GM19452 (cell line): ENCODE data around the gene HMCN1.

Source experiments
- ATAC-seq: cut with Tn5 transposase; IDR thresholded peaks from one replicate; pipeline ENCODE4 v1.9.1; 2021; ENCODE audit not compliant: unreplicated experiment

Gene HMCN1

GRCh38 chr1:185733818-185734735, at the start of gene HMCN1:
Gene HMCN1, plus strand, starts transcription at chr1:185734391. Its CDS starts 389 bp downstream, at chr1:185734780.
- no peak for ATAC-seq

- ATAC-seq, result no peak
Measured at GRCh38 chr1:185686821-185687778, 47.1 kb upstream of the HMCN1 start.

- ATAC-seq, result no peak
Measured at GRCh38 chr1:185690527-185690926, 43.7 kb upstream of the HMCN1 start.

- no peak for ATAC-seq
Measured at GRCh38 chr1:185693654-185694053, 40.5 kb upstream of the HMCN1 start.

- ATAC-seq, result peak; percentile 96
Measured at GRCh38 chr1:185694081-185694480, 40.1 kb upstream of the HMCN1 start.

GRCh38 chr1:185695299-185695698, 38.9 kb upstream of the HMCN1 start:
- ATAC-seq, result no peak

GRCh38 chr1:185696422-185697150, 37.6 kb upstream of the HMCN1 start:
- ATAC-seq, result no peak

- ATAC-seq, result no peak
Measured at GRCh38 chr1:185699874-185700273, 34.3 kb upstream of the HMCN1 start.

- ATAC-seq, result no peak
Measured at GRCh38 chr1:185701650-185702049, 32.5 kb upstream of the HMCN1 start.

GRCh38 chr1:185704181-185704580, 30.0 kb upstream of the HMCN1 start:
- ATAC-seq, result no peak

GRCh38 chr1:185716095-185716494, 18.1 kb upstream of the HMCN1 start:
- no peak for ATAC-seq

GRCh38 chr1:185719021-185719420, 15.2 kb upstream of the HMCN1 start:
- ATAC-seq, result no peak

GRCh38 chr1:185720633-185721272, 13.4 kb upstream of the HMCN1 start:
- no peak for ATAC-seq

- no peak for ATAC-seq
Measured at GRCh38 chr1:185721553-185721952, 12.6 kb upstream of the HMCN1 start.

- no peak for ATAC-seq
Measured at GRCh38 chr1:185722098-185722497, 12.1 kb upstream of the HMCN1 start.

GRCh38 chr1:185727726-185728125, 6.5 kb upstream of the HMCN1 start:
- no peak for ATAC-seq

GRCh38 chr1:185731446-185731845, 2.7 kb upstream of the HMCN1 start:
- no peak for ATAC-seq

- no peak for ATAC-seq
Measured at GRCh38 chr1:185732951-185733350, 1.2 kb upstream of the HMCN1 start.

- ATAC-seq, result no peak
Measured at GRCh38 chr1:185734929-185735700, 924 bp downstream of the HMCN1 start.

- ATAC-seq, result no peak
Measured at GRCh38 chr1:185735701-185736064, 1.5 kb downstream of the HMCN1 start.
